ENCODE data around the gene R3HDM4.
"Not testable (repeated sequence)": the region's sequence is repeated elsewhere in the genome, so short reads cannot be mapped to it uniquely, and the experiment has no call there.

- TF ChIP-seq HNF4A (conservative IDR thresholded peaks at IDR 0.05); CTCF (IDR thresholded peaks at IDR 0.05; ENCODE audit: low read depth, low read length, missing input control); GABPA (IDR thresholded peaks at IDR 0.05 in 1 of 2, conservative IDR thresholded peaks at IDR 0.05 in 1 of 2); JUND (IDR thresholded peaks at IDR 0.05); RAD21 (IDR thresholded peaks at IDR 0.05); REST (IDR thresholded peaks at IDR 0.05); EGR1 (IDR thresholded peaks at IDR 0.05; ENCODE audit: low read depth in 2 of 2): not testable (repeated sequence)
These were observed 34.9 kb downstream of the R3HDM4 start for GRCh38 chr19:877992-878660.

Measured in liver (tissue), 3 donors.